LNCAP (cell line): ENCODE results near the gene CNBP.

Experiments used
- CTCF ChIP-seq: fragments of 450-650 bp; IDR thresholded peaks from 2 replicates; pipeline ENCODE4 v1.5.1; 2017; ENCODE audit warnings: mild to moderate bottlenecking

CNBP gene

GRCh38 chr3:129196601-129197000 lies 12.9 kb upstream of the CNBP start:
- TF ChIP-seq CTCF, result no peak

DNA sequence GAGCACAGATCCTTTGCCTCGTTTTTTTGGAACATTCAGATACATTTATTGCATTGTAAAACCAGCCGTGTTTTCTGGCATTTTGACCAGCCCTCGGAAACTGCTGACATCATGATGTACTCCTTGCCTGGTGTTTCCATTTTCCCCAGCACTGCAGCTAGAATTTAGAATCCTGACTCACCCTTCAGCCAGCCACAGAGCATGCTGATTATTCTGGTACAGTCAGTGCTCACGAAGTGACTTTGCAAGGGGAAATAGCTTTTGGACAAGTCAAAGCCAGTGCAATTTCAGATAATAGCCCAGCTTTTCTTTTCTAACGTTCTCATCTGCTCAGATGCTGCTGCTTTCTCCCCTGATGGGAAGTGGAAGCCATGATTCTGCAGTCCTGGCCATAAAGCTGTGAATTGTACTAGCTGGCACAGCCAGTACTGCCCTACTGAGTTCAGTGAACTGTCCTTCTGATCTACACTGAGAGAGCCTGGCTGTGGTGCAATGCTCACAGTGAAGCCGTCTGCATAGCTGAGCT lies 12.1 kb upstream of the CNBP start:
- TF ChIP-seq CTCF, result no peak

DNA sequence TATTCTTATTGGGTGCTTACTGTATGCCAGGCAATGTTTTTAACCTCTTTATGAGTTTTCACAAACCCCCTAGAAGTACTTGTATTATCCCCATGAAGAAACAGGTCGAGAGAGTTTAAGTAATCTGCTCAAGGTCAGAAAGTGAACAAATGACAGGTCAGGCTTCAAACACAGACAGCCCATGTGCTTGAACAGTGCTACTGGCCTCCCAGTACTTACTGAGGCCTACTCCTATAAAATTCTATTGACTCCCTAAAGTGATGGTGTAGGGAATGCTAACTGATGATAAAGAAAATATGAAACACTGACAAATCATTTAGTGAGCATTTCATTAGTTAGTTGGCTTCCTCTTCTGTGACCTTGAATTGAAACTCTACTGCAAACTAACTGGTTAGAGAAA lies 4.2 kb upstream of the CNBP start:
- no peak for TF ChIP-seq CTCF

GRCh38 chr3:129185783-129186182 lies 2.1 kb upstream of the CNBP start:
- TF ChIP-seq CTCF, result no peak

DNA sequence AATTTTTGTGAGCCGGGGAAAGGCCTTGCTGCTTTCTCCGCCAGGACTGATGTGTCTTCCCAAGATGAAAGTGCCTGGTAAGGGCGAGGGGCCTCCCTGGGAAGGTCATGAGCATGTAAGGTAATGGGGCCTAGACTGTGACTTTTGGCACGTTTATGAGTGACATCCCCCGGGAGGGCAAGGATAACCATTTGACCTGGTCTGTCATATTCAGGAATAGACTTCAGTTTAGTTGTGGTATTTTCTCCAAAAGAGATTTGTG lies 631 bp upstream of the CNBP start:
- no peak for TF ChIP-seq CTCF

DNA sequence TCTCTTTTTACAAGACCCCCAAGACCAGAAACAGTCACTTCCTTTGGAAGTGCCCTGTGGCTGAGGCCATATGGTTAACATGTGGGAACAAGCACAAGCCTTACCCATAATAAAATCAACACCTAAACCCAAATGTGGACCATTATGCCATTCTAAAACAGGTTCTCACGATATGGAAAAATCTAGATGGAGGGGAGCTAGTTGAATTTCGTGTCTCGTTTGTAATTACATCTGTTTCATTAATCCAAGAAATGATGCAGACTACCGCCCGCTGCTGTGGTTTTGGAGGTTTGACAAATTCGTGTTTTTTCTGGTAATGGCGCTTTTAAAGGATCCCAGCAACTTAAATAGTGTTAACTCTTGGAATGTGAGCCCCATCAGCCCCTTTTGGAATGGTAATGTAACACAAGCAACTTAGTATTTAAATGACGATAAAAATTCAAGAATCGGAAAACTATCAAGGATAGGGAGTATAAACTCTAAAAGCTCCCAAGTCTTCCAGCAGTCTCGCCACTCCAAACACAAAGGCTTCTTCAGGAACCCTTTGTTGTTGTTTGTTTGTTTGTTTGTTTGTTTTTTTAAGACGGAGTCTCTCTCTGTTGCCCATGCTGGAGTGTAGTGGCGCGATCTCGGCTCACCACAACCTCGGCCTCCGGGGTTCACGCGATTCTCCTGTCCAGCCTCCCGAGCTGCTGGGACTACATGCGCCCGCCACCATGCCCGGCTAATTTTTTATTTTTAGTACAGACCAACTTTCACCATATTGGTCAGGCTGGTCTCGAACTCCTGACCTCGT lies 1.1 kb downstream of the CNBP start:
- TF ChIP-seq CTCF, result no peak

GRCh38 chr3:129181819-129182218 lies 1.9 kb downstream of the CNBP start:
- no peak for TF ChIP-seq CTCF

- TF ChIP-seq CTCF, result no peak
These were observed 3.2 kb downstream of the CNBP start for GRCh38 chr3:129180461-129180860.
